DOHH2 (cell line): ENCODE data around the gene NEK11.

ENCODE experiments used
- H3F3A ChIP-seq: fragments of 200-600 bp; sonication (generic), shearing (Covaris generic); 2 replicates; pipeline ENCODE4 v1.6.0; 2016; ENCODE audit warnings: antibody characterized with exemption, mild to moderate bottlenecking; ENCODE audit not compliant: control insufficient read depth, insufficient read depth
- H3K27ac ChIP-seq: fragments of 200-600 bp; sonication (generic); 2 replicates; pipeline ENCODE4 v1.5.1; 2014; ENCODE audit warnings: low read depth, mild to moderate bottlenecking, low read length, moderate library complexity
- H3K27me3 ChIP-seq: fragments of 200-600 bp; sonication (generic); 2 replicates; pipeline ENCODE4 v1.6.1; 2014; ENCODE audit warnings: mild to moderate bottlenecking, low read length, mixed read lengths; ENCODE audit not compliant: control insufficient read depth
- H3K36me3 ChIP-seq: fragments of 200-600 bp; sonication (generic); 2 replicates; pipeline ENCODE4 v1.6.1; 2014; ENCODE audit warnings: mild to moderate bottlenecking, low read length, moderate library complexity, mixed read lengths; ENCODE audit not compliant: control insufficient read depth
- H3K4me1 ChIP-seq: fragments of 200-600 bp; sonication (generic); 2 replicates; pipeline ENCODE4 v1.6.1; 2014; ENCODE audit warnings: mild to moderate bottlenecking, low read length, mixed read lengths; ENCODE audit not compliant: control insufficient read depth
- H3K4me2 ChIP-seq: fragments of 200-600 bp; sonication (generic); 2 replicates; pipeline ENCODE4 v1.6.0; 2014; ENCODE audit warnings: mild to moderate bottlenecking, low read length, moderate library complexity
- H3K4me3 ChIP-seq: fragments of 200-600 bp; sonication (generic); 2 replicates; pipeline ENCODE4 v1.5.1; 2014; ENCODE audit warnings: mild to moderate bottlenecking, low read length, mixed read lengths
- H3K79me2 ChIP-seq: fragments of 200-600 bp; sonication (generic); 2 replicates; pipeline ENCODE4 v1.6.1; 2014; ENCODE audit warnings: mild to moderate bottlenecking, low read length, mixed read lengths; ENCODE audit not compliant: control insufficient read depth
- H3K9me2 ChIP-seq: fragments of 200-600 bp; sonication (generic); replicated peaks from 2 replicates; pipeline ENCODE4 v1.6.1; 2014; ENCODE audit warnings: mild to moderate bottlenecking, low read length, mixed read lengths; ENCODE audit not compliant: control insufficient read depth
- H3K9me3 ChIP-seq: fragments of 200-600 bp; sonication (generic); 2 replicates; pipeline ENCODE4 v1.6.1; 2014; ENCODE audit warnings: antibody characterized with exemption, low read length, mixed read lengths; ENCODE audit not compliant: control insufficient read depth, insufficient read depth
- H4K20me1 ChIP-seq: fragments of 200-600 bp; sonication (generic); 2 replicates; pipeline ENCODE4 v1.6.0; 2014; ENCODE audit warnings: low read depth, mild to moderate bottlenecking, antibody characterized with exemption, low read length, moderate library complexity; ENCODE audit not compliant: control insufficient read depth, insufficient read depth
- EZH2phosphoT487 ChIP-seq: fragments of 200-600 bp; sonication (generic); IDR thresholded peaks from 2 replicates; pipeline ENCODE4 v1.6.1; 2017; ENCODE audit warnings: borderline replicate concordance, mild to moderate bottlenecking, antibody characterized with exemption, low read length, moderate library complexity, mixed read lengths
- TF ChIP-seq, protein P1 (sequence below): fragments of 200-600 bp; sonication (generic); IDR thresholded peaks from one replicate; pipeline ENCODE4 v1.5.1; 2014; ENCODE audit warnings: antibody characterized with exemption, mild to moderate bottlenecking, low read depth, low read length; ENCODE audit not compliant: poor library complexity, severe bottlenecking

NEK11 gene

DNA sequence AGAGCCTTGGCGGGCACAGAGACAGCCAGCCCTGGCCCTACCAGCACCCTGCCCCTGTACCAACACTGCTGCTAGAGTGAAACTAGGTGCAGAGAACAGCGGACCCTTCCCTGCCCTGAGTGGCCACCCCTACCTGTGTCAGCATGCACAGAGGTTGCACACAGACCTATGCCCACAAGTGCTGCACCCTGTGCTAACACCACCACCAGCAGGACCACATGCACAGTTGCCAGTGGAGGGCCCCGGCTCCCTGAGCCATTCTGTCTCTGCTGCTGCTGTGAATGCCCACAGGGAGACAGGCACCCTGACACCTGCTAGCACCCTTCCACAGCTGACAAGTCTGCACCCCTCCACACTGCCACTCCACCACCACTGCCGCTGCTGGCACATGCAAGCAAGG lies 131.8 kb downstream of the NEK11 start:
- Histone ChIP-seq H3K36me3 (no peaks in the 10 kb centered on the region), H3K27ac (no peak overlapping the region), H3K4me1 (no peaks in the 10 kb centered on the region), H3K4me3 (no peak overlapping the region), H3K79me2 (no peaks in the 10 kb centered on the region), H3K9me3 (no peaks in the 10 kb centered on the region), H3F3A (no peaks in the 10 kb centered on the region), H4K20me1 (no peaks in the 10 kb centered on the region), H3K4me2 (no peak overlapping the region), H3K9me2 (no peaks in the 10 kb centered on the region), H3K27me3 (no peaks in the 10 kb centered on the region)
- no peak for TF ChIP-seq EZH2phosphoT487
- TF ChIP-seq, protein P1, sequence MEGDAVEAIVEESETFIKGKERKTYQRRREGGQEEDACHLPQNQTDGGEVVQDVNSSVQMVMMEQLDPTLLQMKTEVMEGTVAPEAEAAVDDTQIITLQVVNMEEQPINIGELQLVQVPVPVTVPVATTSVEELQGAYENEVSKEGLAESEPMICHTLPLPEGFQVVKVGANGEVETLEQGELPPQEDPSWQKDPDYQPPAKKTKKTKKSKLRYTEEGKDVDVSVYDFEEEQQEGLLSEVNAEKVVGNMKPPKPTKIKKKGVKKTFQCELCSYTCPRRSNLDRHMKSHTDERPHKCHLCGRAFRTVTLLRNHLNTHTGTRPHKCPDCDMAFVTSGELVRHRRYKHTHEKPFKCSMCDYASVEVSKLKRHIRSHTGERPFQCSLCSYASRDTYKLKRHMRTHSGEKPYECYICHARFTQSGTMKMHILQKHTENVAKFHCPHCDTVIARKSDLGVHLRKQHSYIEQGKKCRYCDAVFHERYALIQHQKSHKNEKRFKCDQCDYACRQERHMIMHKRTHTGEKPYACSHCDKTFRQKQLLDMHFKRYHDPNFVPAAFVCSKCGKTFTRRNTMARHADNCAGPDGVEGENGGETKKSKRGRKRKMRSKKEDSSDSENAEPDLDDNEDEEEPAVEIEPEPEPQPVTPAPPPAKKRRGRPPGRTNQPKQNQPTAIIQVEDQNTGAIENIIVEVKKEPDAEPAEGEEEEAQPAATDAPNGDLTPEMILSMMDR: no peak

DNA sequence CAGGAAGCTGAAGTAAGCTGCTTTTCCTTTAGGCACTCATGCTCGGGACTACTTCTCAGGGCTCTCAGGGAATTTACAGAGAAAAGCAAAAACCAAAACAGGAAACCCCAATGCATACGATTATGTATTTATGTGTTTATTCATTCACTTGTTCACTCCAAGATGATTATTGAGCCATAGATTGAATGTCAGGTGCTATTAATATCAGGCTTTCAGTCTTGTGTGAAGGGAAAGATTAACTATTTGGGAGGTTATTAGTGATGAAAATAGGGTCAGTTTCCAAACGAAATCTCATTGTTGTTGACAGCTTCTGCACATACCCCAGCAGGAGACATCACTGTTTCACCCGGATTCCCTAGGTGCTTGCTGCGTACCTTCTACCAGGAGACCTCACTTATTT lies 135.8 kb downstream of the NEK11 start:
- no peaks in the 10 kb centered on the region for H4K20me1 ChIP-seq
- peaks cover 5% of the 10 kb centered on the region; the same call in 1 of the 2 replicates for H3K27me3 ChIP-seq
- H3K4me1 ChIP-seq: no peaks in the 10 kb centered on the region
- no peak overlapping the region for H3K27ac ChIP-seq
- TF ChIP-seq, protein P1: no peak
- TF ChIP-seq EZH2phosphoT487: no peak
- H3F3A ChIP-seq: no peaks in the 10 kb centered on the region
- no peaks in the 10 kb centered on the region for H3K36me3 ChIP-seq
- H3K9me2 ChIP-seq: no peaks in the 10 kb centered on the region
- no peak overlapping the region for H3K4me2 ChIP-seq
- no peak overlapping the region for H3K4me3 ChIP-seq
- H3K79me2 ChIP-seq: no peaks in the 10 kb centered on the region
- no peaks in the 10 kb centered on the region for H3K9me3 ChIP-seq

DNA sequence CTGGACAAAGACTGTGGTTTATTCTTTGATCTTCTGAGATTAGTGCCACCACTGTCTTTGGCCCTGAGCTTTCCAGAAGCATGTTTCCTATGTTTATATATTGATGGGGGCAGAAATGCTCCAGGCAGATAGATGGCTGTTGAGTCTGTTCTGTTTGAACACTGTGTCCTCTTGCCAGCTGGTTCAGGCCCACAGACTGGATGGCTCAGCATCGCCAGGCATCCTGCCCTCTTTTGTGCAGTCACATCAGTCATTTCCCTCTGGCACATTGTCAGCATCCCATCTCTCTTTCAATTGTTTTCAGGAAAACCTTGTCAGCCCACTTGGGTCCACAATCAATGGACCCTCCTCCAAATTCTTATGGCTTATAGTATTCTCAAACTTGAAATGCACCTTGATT lies 141.2 kb downstream of the NEK11 start:
- no peak overlapping the region for H3K4me2 ChIP-seq
- no peak overlapping the region for H3K4me3 ChIP-seq
- H3F3A ChIP-seq: no peaks in the 10 kb centered on the region
- no peaks in the 10 kb centered on the region for H3K9me3 ChIP-seq
- H3K4me1 ChIP-seq: no peaks in the 10 kb centered on the region
- H3K9me2 ChIP-seq: no peaks in the 10 kb centered on the region
- no peaks in the 10 kb centered on the region for H3K79me2 ChIP-seq
- H4K20me1 ChIP-seq: no peaks in the 10 kb centered on the region
- no peak overlapping the region for H3K27ac ChIP-seq
- peaks cover 5% of the 10 kb centered on the region; the same call in 1 of the 2 replicates for H3K27me3 ChIP-seq
- TF ChIP-seq, protein P1: no peak
- TF ChIP-seq EZH2phosphoT487: no peak
- H3K36me3 ChIP-seq: no peaks in the 10 kb centered on the region

DNA sequence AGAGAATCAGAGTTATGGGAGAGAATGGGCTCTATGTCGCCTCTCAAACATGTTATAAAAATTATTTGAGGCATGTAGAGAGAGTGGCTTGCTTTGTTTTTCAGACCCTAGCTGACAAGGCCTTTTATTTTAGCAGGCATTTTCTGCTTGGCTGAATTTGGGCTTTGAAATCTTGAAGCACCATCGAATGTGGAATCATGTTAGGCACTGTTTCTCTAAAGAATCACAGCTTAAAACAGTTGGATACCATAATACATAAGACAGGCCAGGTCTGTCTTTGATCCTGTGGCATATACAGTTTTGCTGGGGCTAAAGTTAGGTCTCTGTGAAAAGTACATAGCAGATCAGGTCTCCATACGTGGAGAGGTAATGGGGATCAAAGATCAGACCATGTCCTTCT lies 142.7 kb downstream of the NEK11 start:
- H3K9me3 ChIP-seq: no peaks in the 10 kb centered on the region

More for the DNA sequence above, 142.7 kb downstream of the NEK11 start:
- Histone ChIP-seq H4K20me1 (no peaks in the 10 kb centered on the region), H3F3A (no peaks in the 10 kb centered on the region), H3K4me3 (no peak overlapping the region), H3K4me2 (no peak overlapping the region), H3K27ac (no peak overlapping the region), H3K9me2 (no peaks in the 10 kb centered on the region), H3K27me3 (peaks cover under 1% of the 10 kb centered on the region; the same call in 1 of the 2 replicates), H3K36me3 (no peaks in the 10 kb centered on the region), H3K4me1 (no peaks in the 10 kb centered on the region), H3K79me2 (no peaks in the 10 kb centered on the region)
- no peak for TF ChIP-seq EZH2phosphoT487
